OCI-LY3 (cell line): Measurements from ENCODE around the gene ZNRF2.

ENCODE experiments used
- H2AFZ ChIP-seq: fragments of 200-600, 300-600 bp; shearing (Covaris generic); 2 replicates; pipeline ENCODE4 v1.6.0; 2014; ENCODE audit warnings: antibody characterized with exemption, low read depth, low read length
- H3K27ac ChIP-seq: fragments of 200-600, 300-600 bp; sonication (generic); 2 replicates; pipeline ENCODE4 v1.5.1; 2014; ENCODE audit warnings: mild to moderate bottlenecking, low read length, moderate library complexity, mixed read lengths
- H3K27me3 ChIP-seq: fragments of 200-600, 300-600 bp; sonication (generic); 2 replicates; pipeline ENCODE4 v1.6.1; 2014; ENCODE audit warnings: low read depth, low read length, mixed read lengths
- H3K36me3 ChIP-seq: fragments of 200-600, 300-600 bp; sonication (generic); replicated peaks from 2 replicates; pipeline ENCODE3; 2014; ENCODE audit warnings: low read depth, low read length, mixed read lengths
- H3K4me1 ChIP-seq: fragments of 300-600, 200-600 bp; sonication (generic); 2 replicates; pipeline ENCODE4 v1.6.1; 2014; ENCODE audit warnings: low read length, mixed read lengths
- H3K4me2 ChIP-seq: fragments of 200-600, 300-600 bp; sonication (generic); 2 replicates; pipeline ENCODE4 v1.6.1; 2014; ENCODE audit warnings: low read length, mixed read lengths
- H3K4me3 ChIP-seq: fragments of 300-600, 200-600 bp; sonication (generic); 2 replicates; pipeline ENCODE4 v1.5.1; 2014; ENCODE audit warnings: antibody characterized with exemption, mild to moderate bottlenecking, low read length, moderate library complexity
- H3K79me2 ChIP-seq: fragments of 300-600, 200-600 bp; shearing (Covaris generic); 2 replicates; pipeline ENCODE4 v1.6.1; 2014; ENCODE audit warnings: mild to moderate bottlenecking, low read length, mixed read lengths
- H3K9ac ChIP-seq: fragments of 300-600, 200-600 bp; shearing (Covaris generic); 2 replicates; pipeline ENCODE4 v1.6.0; 2014; ENCODE audit warnings: mild to moderate bottlenecking, low read length, moderate library complexity
- H3K9me3 ChIP-seq: fragments of 200-600, 300-600 bp; shearing (Covaris generic); 2 replicates; pipeline ENCODE4 v1.6.1; 2014; ENCODE audit warnings: low read length, mixed read lengths; ENCODE audit not compliant: insufficient read depth
- H4K20me1 ChIP-seq: fragments of 200-600, 300-600 bp; sonication (generic); 2 replicates; pipeline ENCODE4 v1.6.1; 2016; ENCODE audit warnings: low read length, mixed read lengths; ENCODE audit not compliant: insufficient read depth
- EZH2phosphoT487 ChIP-seq: fragments of 200-600 bp; shearing (Covaris generic); IDR thresholded peaks from 2 replicates; pipeline ENCODE4 v1.6.1; 2018; ENCODE audit warnings: antibody characterized with exemption, mixed run types, low read depth
- TF ChIP-seq, protein P1 (sequence below): fragments of 200-600, 300-600 bp; sonication (generic); IDR thresholded peaks from 2 replicates; pipeline ENCODE4 v1.5.1; 2014; ENCODE audit warnings: antibody characterized with exemption, low read length, low read depth

ZNRF2 gene

DNA sequence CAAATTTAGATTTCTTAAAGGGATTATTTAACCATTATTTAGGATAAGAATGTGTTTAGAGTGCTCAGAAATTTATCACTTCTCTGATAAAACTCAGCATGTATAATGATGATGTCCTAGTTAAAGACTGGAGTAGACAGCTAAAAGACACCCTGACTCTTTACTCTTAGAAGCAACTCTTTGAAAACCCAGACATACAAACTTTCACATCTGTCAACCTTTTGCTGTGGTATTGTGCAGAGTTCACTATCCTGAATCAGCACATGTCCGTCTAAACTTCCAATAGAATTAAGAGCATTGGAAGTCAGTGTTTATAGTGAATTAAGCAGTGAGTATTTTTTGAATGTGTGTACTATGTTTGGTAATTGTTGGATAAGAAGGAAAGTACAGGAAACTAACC, 24.9 kb downstream of the ZNRF2 start:
- Histone ChIP-seq H4K20me1 (peaks cover 25% of the 10 kb centered on the region), H3K9me3 (no peaks in the 10 kb centered on the region), H3K27me3 (no peaks in the 10 kb centered on the region), H3K9ac (no peak overlapping the region), H3K27ac (0 out of 2 replicates have a peak overlapping the region, but pooled peaks have one; percentile 2), H3K36me3 (no peaks in the 10 kb centered on the region), H3K4me1 (peaks cover 48% of the 10 kb centered on the region), H3K4me2 (peak overlapping the region; percentile 19), H3K79me2 (peaks cover 74% of the 10 kb centered on the region), H3K4me3 (no peak overlapping the region), H2AFZ (no peak overlapping the region)
- TF ChIP-seq, protein P1, sequence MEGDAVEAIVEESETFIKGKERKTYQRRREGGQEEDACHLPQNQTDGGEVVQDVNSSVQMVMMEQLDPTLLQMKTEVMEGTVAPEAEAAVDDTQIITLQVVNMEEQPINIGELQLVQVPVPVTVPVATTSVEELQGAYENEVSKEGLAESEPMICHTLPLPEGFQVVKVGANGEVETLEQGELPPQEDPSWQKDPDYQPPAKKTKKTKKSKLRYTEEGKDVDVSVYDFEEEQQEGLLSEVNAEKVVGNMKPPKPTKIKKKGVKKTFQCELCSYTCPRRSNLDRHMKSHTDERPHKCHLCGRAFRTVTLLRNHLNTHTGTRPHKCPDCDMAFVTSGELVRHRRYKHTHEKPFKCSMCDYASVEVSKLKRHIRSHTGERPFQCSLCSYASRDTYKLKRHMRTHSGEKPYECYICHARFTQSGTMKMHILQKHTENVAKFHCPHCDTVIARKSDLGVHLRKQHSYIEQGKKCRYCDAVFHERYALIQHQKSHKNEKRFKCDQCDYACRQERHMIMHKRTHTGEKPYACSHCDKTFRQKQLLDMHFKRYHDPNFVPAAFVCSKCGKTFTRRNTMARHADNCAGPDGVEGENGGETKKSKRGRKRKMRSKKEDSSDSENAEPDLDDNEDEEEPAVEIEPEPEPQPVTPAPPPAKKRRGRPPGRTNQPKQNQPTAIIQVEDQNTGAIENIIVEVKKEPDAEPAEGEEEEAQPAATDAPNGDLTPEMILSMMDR, result no peak
- no peak for TF ChIP-seq EZH2phosphoT487

DNA sequence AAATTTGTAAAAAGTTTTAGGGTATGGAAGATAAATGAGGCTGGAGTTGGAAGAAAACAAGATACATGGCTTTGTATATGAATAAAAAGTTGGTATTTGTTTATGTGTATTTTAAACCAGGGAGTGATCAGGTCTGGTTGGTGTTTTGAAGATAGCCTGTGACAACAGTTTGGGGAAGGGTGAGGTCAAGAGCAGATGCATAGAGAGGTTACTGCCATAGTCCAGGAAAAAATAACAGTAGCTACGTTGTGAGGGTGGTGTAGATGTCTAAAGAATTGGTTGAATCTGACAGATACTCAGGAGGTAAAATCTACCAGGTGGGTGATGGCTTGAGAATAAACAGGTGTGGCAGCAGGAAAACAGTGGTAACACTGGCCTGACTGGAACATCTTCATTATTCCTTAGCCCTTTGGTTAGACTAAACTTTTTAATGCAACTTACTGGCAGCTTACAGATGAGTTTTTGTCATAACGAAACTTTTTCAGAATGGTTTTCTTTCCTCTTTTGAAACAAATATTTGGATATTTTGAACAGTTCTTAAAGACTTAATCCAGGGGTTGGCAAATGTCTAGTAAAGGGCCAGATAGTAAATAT, 25.5 kb downstream of the ZNRF2 start:
- no peak for TF ChIP-seq EZH2phosphoT487
- TF ChIP-seq, protein P1, result no peak
- no peaks in the 10 kb centered on the region for H3K36me3 ChIP-seq
- peak overlapping the region; percentile 53 for H3K4me2 ChIP-seq
- peaks cover 45% of the 10 kb centered on the region for H3K4me1 ChIP-seq
- peaks cover 21% of the 10 kb centered on the region for H4K20me1 ChIP-seq
- H3K79me2 ChIP-seq, result peaks cover 73% of the 10 kb centered on the region
- H3K4me3 ChIP-seq, result peak overlapping the region; percentile 46
- no peaks in the 10 kb centered on the region for H3K9me3 ChIP-seq
- peak overlapping the region; percentile 68 for H3K27ac ChIP-seq
- H2AFZ ChIP-seq, result no peak overlapping the region
- no peaks in the 10 kb centered on the region for H3K27me3 ChIP-seq
- H3K9ac ChIP-seq, result no peak overlapping the region

DNA sequence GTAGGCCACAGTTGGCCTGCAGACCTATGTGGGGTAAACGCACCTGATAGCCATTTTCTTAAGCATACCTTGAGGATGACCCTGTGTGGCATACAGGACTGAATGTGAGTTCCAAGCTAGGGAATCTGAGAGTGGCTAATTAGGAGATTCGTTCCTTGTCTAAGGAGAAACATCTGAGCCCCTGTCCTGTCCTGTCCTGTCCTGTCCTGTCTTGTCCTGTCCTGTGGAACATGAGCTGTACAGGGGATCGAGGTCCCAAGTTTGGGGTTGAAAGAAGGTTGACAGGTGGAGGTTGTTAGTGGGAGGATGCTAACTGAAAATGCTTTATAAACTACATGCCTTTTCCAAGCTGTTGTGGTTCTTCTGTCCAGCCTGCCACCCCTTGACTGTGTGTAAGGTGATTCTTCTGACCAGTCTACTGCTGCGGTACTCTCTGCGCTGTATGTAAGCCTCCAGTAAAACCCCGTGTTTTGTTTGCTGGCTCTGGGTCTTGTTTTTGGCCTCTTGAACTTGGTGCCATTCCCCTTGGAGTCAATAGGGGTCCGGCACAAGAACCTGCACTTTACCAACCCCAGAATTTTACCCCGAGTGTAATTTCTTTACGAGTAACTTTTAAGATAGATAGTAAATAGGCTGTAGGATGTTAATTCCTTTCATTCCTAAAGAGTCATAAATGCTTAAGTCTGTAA, 26.4 kb downstream of the ZNRF2 start:
- H4K20me1 ChIP-seq, result peaks cover 19% of the 10 kb centered on the region
- no peaks in the 10 kb centered on the region for H3K9me3 ChIP-seq
- no peaks in the 10 kb centered on the region for H3K36me3 ChIP-seq
- H3K27ac ChIP-seq, result peak overlapping the region; percentile 68
- H3K4me2 ChIP-seq, result peak overlapping the region; percentile 53
- H2AFZ ChIP-seq, result no peak overlapping the region
- peaks cover 45% of the 10 kb centered on the region for H3K4me1 ChIP-seq
- TF ChIP-seq, protein P1, result no peak
- TF ChIP-seq EZH2phosphoT487, result no peak
- no peak overlapping the region for H3K9ac ChIP-seq
- H3K27me3 ChIP-seq, result no peaks in the 10 kb centered on the region
- H3K4me3 ChIP-seq, result peak overlapping the region; percentile 46
- H3K79me2 ChIP-seq, result peaks cover 75% of the 10 kb centered on the region

DNA sequence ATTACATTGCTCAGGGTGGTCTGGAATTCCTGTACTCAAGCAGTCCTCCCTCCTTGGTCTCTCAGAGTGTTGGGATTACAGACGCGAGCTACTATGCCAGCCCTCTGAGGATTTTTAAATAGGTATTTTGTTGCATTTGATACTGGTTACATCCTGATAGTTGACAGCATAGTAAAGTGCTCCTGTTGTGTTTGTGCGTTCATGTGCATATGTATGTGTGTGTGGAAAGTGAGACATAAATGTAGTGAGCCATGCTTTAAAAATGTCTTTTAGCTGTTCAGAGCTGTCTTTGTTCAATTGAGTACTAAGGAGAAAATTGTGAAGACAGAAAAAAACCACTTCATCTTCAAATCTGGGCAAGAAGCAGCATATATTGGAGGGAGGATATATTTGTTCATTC, 27.8 kb downstream of the ZNRF2 start:
- H2AFZ ChIP-seq, result no peak overlapping the region
- no peak overlapping the region for H3K27ac ChIP-seq
- no peak overlapping the region for H3K9ac ChIP-seq
- peaks cover 24% of the 10 kb centered on the region for H4K20me1 ChIP-seq
- peaks cover 72% of the 10 kb centered on the region for H3K79me2 ChIP-seq
- H3K9me3 ChIP-seq, result no peaks in the 10 kb centered on the region
- no peak overlapping the region for H3K4me3 ChIP-seq
- no peaks in the 10 kb centered on the region for H3K27me3 ChIP-seq
- TF ChIP-seq EZH2phosphoT487, result no peak
- TF ChIP-seq, protein P1, result no peak
- H3K4me2 ChIP-seq, result no peak overlapping the region
- no peaks in the 10 kb centered on the region for H3K36me3 ChIP-seq
- peaks cover 45% of the 10 kb centered on the region for H3K4me1 ChIP-seq
